Fibroblast of lung (primary cell): ENCODE measurements around the gene PSMB8. TPM values are rescaled to one million over a fixed set of nuclear protein-coding genes. Genes with fewer than 3 reads are reported as not detected.

Source experiments
- DNase-seq, 2 donors: peaks; one replicate each; pipeline versions ENCODE4 v3.0.0 to v3.0.0-alpha.2; 2010; ENCODE audit warnings: low read depth in 2 of 2
- H2AFZ ChIP-seq: 2 replicates; pipeline ENCODE4 v1.5.1; 2012; ENCODE audit warnings: low read length, control low read depth, inconsistent platforms
- H3K27ac ChIP-seq: 2 replicates; pipeline ENCODE4 v1.5.1; 2011; ENCODE audit warnings: low read length, control low read depth; ENCODE audit not compliant: insufficient read depth
- H3K27me3 ChIP-seq: 2 replicates; pipeline ENCODE4 v1.5.1; 2011; ENCODE audit warnings: mild to moderate bottlenecking, low read length; ENCODE audit not compliant: control insufficient read depth, insufficient read depth
- H3K36me3 ChIP-seq: 2 replicates; pipeline ENCODE4 v1.5.1; 2011; ENCODE audit warnings: low read length; ENCODE audit not compliant: control insufficient read depth, insufficient read depth
- H3K4me1 ChIP-seq: 2 replicates; pipeline ENCODE4 v1.5.1; 2011; ENCODE audit warnings: low read length; ENCODE audit not compliant: control insufficient read depth, insufficient read depth; ENCODE audit errors: extremely low read depth
- H3K4me2 ChIP-seq: 2 replicates; pipeline ENCODE4 v1.5.1; 2011; ENCODE audit warnings: low read length, control low read depth; ENCODE audit not compliant: insufficient read depth; ENCODE audit errors: extremely low read depth
- H3K4me3 ChIP-seq, 4 experiments: fragments of 200-600 bp in 1 of 4; sonication (generic) in 1 of 4; replicated peaks in 1 of 4; 2 replicates each; pipeline ENCODE4 v1.5.1; 2011 to 2016; ENCODE audit warnings: low read length in 4 of 4, low read depth in 3 of 4, mild to moderate bottlenecking in 3 of 4, control low read depth in 2 of 4, inconsistent platforms in 1 of 4, mixed read lengths in 1 of 4; ENCODE audit not compliant: insufficient read depth in 1 of 4; ENCODE audit errors: control extremely low read depth in 1 of 4
- H3K79me2 ChIP-seq: 2 replicates; pipeline ENCODE4 v1.5.1; 2012; ENCODE audit warnings: mild to moderate bottlenecking, low read length, inconsistent platforms; ENCODE audit not compliant: control insufficient read depth, insufficient read depth
- H3K9ac ChIP-seq: 2 replicates; pipeline ENCODE4 v1.5.1; 2011; ENCODE audit warnings: mild to moderate bottlenecking, low read length, control low read depth; ENCODE audit not compliant: insufficient read depth
- H3K9me3 ChIP-seq: 2 replicates; pipeline ENCODE4 v1.5.1; 2012; ENCODE audit warnings: low read depth, low read length; ENCODE audit not compliant: control insufficient read depth, insufficient read depth
- H4K20me1 ChIP-seq: 2 replicates; pipeline ENCODE4 v1.5.1; 2011; ENCODE audit warnings: low read length; ENCODE audit not compliant: control insufficient read depth, insufficient read depth; ENCODE audit errors: extremely low read depth
- CTCF ChIP-seq, 2 donors: IDR thresholded peaks in 1 of 2; conservative IDR thresholded peaks in 1 of 2; 1 replicate in 1 of 2; 2 replicates in 1 of 2; pipeline ENCODE4 v1.5.1; 2011 to 2012; ENCODE audit warnings: low read length in 2 of 2, control low read depth in 1 of 2, inconsistent platforms in 1 of 2, low read depth in 1 of 2, mild to moderate bottlenecking in 1 of 2
- EZH2 ChIP-seq: IDR thresholded peaks from 2 replicates; pipeline ENCODE4 v1.5.1; 2012; ENCODE audit warnings: low read length, control low read depth, mild to moderate bottlenecking; ENCODE audit errors: missing control alignments
- polyA plus RNA-seq, 2 donors: library from polyadenylated mRNA; depleted of rRNA in 1 of 2; stranded (reverse) in 1 of 2; unstranded in 1 of 2; fragments of >200 nt; gene quantifications; 2 replicates each; pipeline ENCODE4 v1.2.1, GENCODE V29; 2011 to 2012; ENCODE audit warnings: missing spikeins in 1 of 2
- total RNA-seq: library from RNA; depleted of rRNA; stranded (reverse); fragments of >200 nt; gene quantifications from 2 replicates; pipeline ENCODE4 v1.2.1, GENCODE V29; 2014

The PSMB8 gene
- total and polyA plus RNA-seq, 2 donors (not counting 1 experiment from before 2014, with no cell fraction given), result 77.3 to 80.0 TPM

GRCh38 chr6:32819729-32820128 lies 24.1 kb downstream of the PSMB8 start:
- H3K4me2 ChIP-seq, result no peak overlapping the region
- H3K4me1 ChIP-seq, result peaks cover 5% of the 10 kb centered on the region
- H4K20me1 ChIP-seq, result no peaks in the 10 kb centered on the region
- no peaks in the 10 kb centered on the region for H3K36me3 ChIP-seq
- no peaks in the 10 kb centered on the region for H3K27me3 ChIP-seq
- TF ChIP-seq CTCF (conservative IDR thresholded peaks at IDR 0.05 in 1 of 2, IDR thresholded peaks at IDR 0.05 in 1 of 2; ENCODE audit: low read depth in 1 of 2, low read length in 2 of 2) (no peak), EZH2 (no peak)
- H3K9me3 ChIP-seq, result no peaks in the 10 kb centered on the region
- no peak overlapping the region for H3K9ac ChIP-seq
- no peaks in the 10 kb centered on the region for H3K79me2 ChIP-seq
- DNase-seq, result peak; percentile 41 to 80
- H3K27ac ChIP-seq, result no peak overlapping the region
- no peak overlapping the region for H2AFZ ChIP-seq
- no peak overlapping the region for H3K4me3 ChIP-seq

- H3K4me3 ChIP-seq, result no peak overlapping the region
- no peaks in the 10 kb centered on the region for H4K20me1 ChIP-seq
- no peaks in the 10 kb centered on the region for H3K9me3 ChIP-seq
- peaks cover 5% of the 10 kb centered on the region for H3K4me1 ChIP-seq
- H3K27ac ChIP-seq, result no peak overlapping the region
- TF ChIP-seq CTCF (conservative IDR thresholded peaks at IDR 0.05 in 1 of 2, IDR thresholded peaks at IDR 0.05 in 1 of 2; ENCODE audit: low read depth in 1 of 2, low read length in 2 of 2), result no peak
- no peak for TF ChIP-seq EZH2
- H3K4me2 ChIP-seq, result no peak overlapping the region
- no peaks in the 10 kb centered on the region for H3K79me2 ChIP-seq
- DNase-seq, result no peak
- H3K9ac ChIP-seq, result no peak overlapping the region
- H2AFZ ChIP-seq, result no peak overlapping the region
- no peaks in the 10 kb centered on the region for H3K36me3 ChIP-seq
- H3K27me3 ChIP-seq, result no peaks in the 10 kb centered on the region
Observed at GRCh38 chr6:32818867-32819266, 25.0 kb downstream of the PSMB8 start.

- peak; percentile 5 to 8 for DNase-seq
- H3K4me1 ChIP-seq, result peaks cover 5% of the 10 kb centered on the region
- no peak within 1 kb of the TSS for H3K4me3 ChIP-seq
- H2AFZ ChIP-seq, result no peak within 1 kb of the TSS
- no peaks in the 10 kb centered on the region for H3K9me3 ChIP-seq
- H3K36me3 ChIP-seq, result no peaks in the 10 kb centered on the region
- TF ChIP-seq CTCF (conservative IDR thresholded peaks at IDR 0.05 in 1 of 2, IDR thresholded peaks at IDR 0.05 in 1 of 2; ENCODE audit: low read depth in 1 of 2, low read length in 2 of 2) (no peak), EZH2 (no peak)
- no peak within 1 kb of the TSS for H3K4me2 ChIP-seq
- no peak within 1 kb of the TSS for H3K27ac ChIP-seq
- H3K27me3 ChIP-seq, result no peaks in the 10 kb centered on the region
- H3K9ac ChIP-seq, result no peak within 1 kb of the TSS
- H4K20me1 ChIP-seq, result no peaks in the 10 kb centered on the region
- no peaks in the 10 kb centered on the region for H3K79me2 ChIP-seq
Observed at GRCh38 chr6:32816746-32817204, 27.1 kb downstream of the PSMB8 start, which contains the start of gene HLA-DOB. HLA-DOB (minus strand) TSS chr6:32817002; CDS start chr6:32816951, 51 bp downstream.
